Parathyroid adenoma (tissue), 2 donors: ENCODE results near the gene VEGFB.

Experiments used
- H2AFZ ChIP-seq: fragments of 300-600 bp; sonication (generic); one replicate; pipeline ENCODE4 v1.7.0; 2017; ENCODE audit warnings: antibody characterized with exemption, mild to moderate bottlenecking
- H3K27ac ChIP-seq: fragments of 300-600 bp; sonication (generic); one replicate; pipeline ENCODE4 v1.7.0; 2017
- H3K27me3 ChIP-seq: fragments of 300-600 bp; sonication (generic); one replicate; pipeline ENCODE4 v1.7.0; 2017; ENCODE audit warnings: low read length; ENCODE audit not compliant: control insufficient read depth, insufficient read depth
- H3K36me3 ChIP-seq: fragments of 300-600 bp; sonication (generic); one replicate; pipeline ENCODE4 v1.7.0; 2017; ENCODE audit warnings: low read length; ENCODE audit not compliant: control insufficient read depth, insufficient read depth
- H3K4me1 ChIP-seq: fragments of 300-600 bp; sonication (generic); one replicate; pipeline ENCODE4 v1.7.0; 2017; ENCODE audit warnings: control low read depth
- H3K4me2 ChIP-seq: fragments of 300-600 bp; sonication (generic); one replicate; pipeline ENCODE4 v1.7.0; 2017; ENCODE audit warnings: low read length
- H3K4me3 ChIP-seq: fragments of 300-600 bp; sonication (generic); one replicate; pipeline ENCODE4 v1.7.0; 2017; ENCODE audit warnings: low read depth, low read length
- H3K79me2 ChIP-seq: fragments of 300-600 bp; sonication (generic); one replicate; pipeline ENCODE4 v1.7.0; 2017; ENCODE audit warnings: control low read depth
- H3K9ac ChIP-seq: fragments of 300-600 bp; sonication (generic); one replicate; pipeline ENCODE4 v1.7.0; 2017; ENCODE audit warnings: mild to moderate bottlenecking
- H3K9me3 ChIP-seq: fragments of 300-600 bp; sonication (generic); one replicate; pipeline ENCODE4 v1.7.0; 2017; ENCODE audit warnings: low read length; ENCODE audit not compliant: control insufficient read depth
- CTCF ChIP-seq: fragments of 300-600 bp; sonication (generic); IDR thresholded peaks from one replicate; pipeline ENCODE4 v1.7.0; 2017; ENCODE audit warnings: antibody characterized with exemption, mild to moderate bottlenecking
- donor health status: primary hyperparathyroidism.

Gene VEGFB

GRCh38 chr11:64219354-64219684 is 15.1 kb upstream of the VEGFB start:
- Histone ChIP-seq H3K79me2 (no peaks in the 10 kb centered on the region), H3K4me1 (no peaks in the 10 kb centered on the region), H3K4me2 (no peak overlapping the region), H3K27ac (no peak overlapping the region), H3K4me3 (no peak overlapping the region), H3K36me3 (no peaks in the 10 kb centered on the region), H3K27me3 (no peaks in the 10 kb centered on the region), H2AFZ (no peak overlapping the region), H3K9ac (no peak overlapping the region), H3K9me3 (no peaks in the 10 kb centered on the region)
- no peak for TF ChIP-seq CTCF

- Histone ChIP-seq H3K27me3 (no peaks in the 10 kb centered on the region), H3K79me2 (no peaks in the 10 kb centered on the region), H3K36me3 (no peaks in the 10 kb centered on the region), H3K9ac (no peak overlapping the region), H3K9me3 (no peaks in the 10 kb centered on the region), H3K4me3 (no peak overlapping the region), H3K4me1 (no peaks in the 10 kb centered on the region), H3K4me2 (no peak overlapping the region), H2AFZ (no peak overlapping the region), H3K27ac (no peak overlapping the region)
- TF ChIP-seq CTCF = no peak
Measured at GRCh38 chr11:64219755-64220154, 14.6 kb upstream of the VEGFB start.

GRCh38 chr11:64220271-64220670 is 14.1 kb upstream of the VEGFB start:
- no peak for TF ChIP-seq CTCF
- no peak overlapping the region for H3K4me3 ChIP-seq
- no peak overlapping the region for H2AFZ ChIP-seq
- no peaks in the 10 kb centered on the region for H3K4me1 ChIP-seq
- H3K9ac ChIP-seq = no peak overlapping the region
- H3K9me3 ChIP-seq = no peaks in the 10 kb centered on the region
- H3K27ac ChIP-seq = no peak overlapping the region
- H3K27me3 ChIP-seq = no peaks in the 10 kb centered on the region
- no peaks in the 10 kb centered on the region for H3K36me3 ChIP-seq
- no peak overlapping the region for H3K4me2 ChIP-seq
- H3K79me2 ChIP-seq = no peaks in the 10 kb centered on the region

GRCh38 chr11:64220798-64221197 is 13.6 kb upstream of the VEGFB start:
- no peaks in the 10 kb centered on the region for H3K36me3 ChIP-seq
- no peak for TF ChIP-seq CTCF
- H3K9me3 ChIP-seq = no peaks in the 10 kb centered on the region
- H3K4me3 ChIP-seq = no peak overlapping the region
- no peaks in the 10 kb centered on the region for H3K4me1 ChIP-seq
- no peak overlapping the region for H3K9ac ChIP-seq
- H3K27me3 ChIP-seq = no peaks in the 10 kb centered on the region
- H2AFZ ChIP-seq = no peak overlapping the region
- no peak overlapping the region for H3K4me2 ChIP-seq
- no peak overlapping the region for H3K27ac ChIP-seq
- no peaks in the 10 kb centered on the region for H3K79me2 ChIP-seq

- Histone ChIP-seq H3K36me3 (no peaks in the 10 kb centered on the region), H3K4me1 (peaks cover 7% of the 10 kb centered on the region), H3K9ac (no peak overlapping the region), H3K4me2 (no peak overlapping the region), H3K79me2 (no peaks in the 10 kb centered on the region), H3K9me3 (no peaks in the 10 kb centered on the region), H3K27me3 (no peaks in the 10 kb centered on the region), H2AFZ (no peak overlapping the region), H3K27ac (no peak overlapping the region), H3K4me3 (no peak overlapping the region)
- no peak for TF ChIP-seq CTCF
Measured at GRCh38 chr11:64222651-64223000, 11.8 kb upstream of the VEGFB start.
